Measurements from ENCODE around the gene CDKAL1. TPM values are rescaled to one million over a fixed set of nuclear protein-coding genes. Genes with fewer than 3 reads are reported as not detected.
"Not testable (repeated sequence)": the region's sequence is repeated elsewhere in the genome, so short reads cannot be mapped to it uniquely, and the experiment has no call there.

The CDKAL1 gene
- total and polyA plus RNA-seq, 4 donors: 3.0 to 21.7 (median 9.4) TPM

DNA sequence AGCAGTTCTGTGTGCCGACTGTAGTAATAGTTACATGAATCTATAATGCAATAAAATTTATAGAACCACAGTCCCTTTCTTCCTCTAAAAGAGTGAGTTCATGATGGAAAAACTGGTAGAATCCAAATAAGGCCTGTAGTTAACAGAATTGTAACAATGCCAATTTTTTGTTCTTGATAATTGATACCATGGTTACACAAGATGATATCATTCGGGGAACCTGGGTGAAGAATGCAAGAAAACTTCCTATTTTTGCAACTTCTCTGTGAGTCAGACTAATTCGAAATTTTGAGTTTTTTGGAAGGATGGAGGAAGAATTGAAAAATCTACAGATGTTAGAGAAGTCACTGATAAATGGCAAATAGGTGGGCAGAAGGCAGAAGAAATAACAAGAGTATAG is 381.8 kb downstream of the CDKAL1 start:
- no peaks in the 10 kb centered on the region for H3K27me3 ChIP-seq (ENCODE audit: control insufficient read depth in 1 of 2, insufficient read depth in 2 of 2, low read length in 1 of 2)
- 74 to 83% methylated on average over 3 of the region's 3 CpGs for WGBS, 2 donors
- ATAC-seq (ENCODE audit: low FRiP score) (no peak), DNase-seq (no peak)
- no peaks in the 10 kb centered on the region for H3K36me3 ChIP-seq (ENCODE audit: control insufficient read depth in 1 of 2, insufficient read depth in 2 of 2, low read length in 1 of 2)
- no peak overlapping the region for H3K27ac ChIP-seq (ENCODE audit: low read depth in 1 of 2, low read length in 2 of 2)
- H3K4me3 ChIP-seq (ENCODE audit: low read length in 2 of 2): no peak overlapping the region
- intact Hi-C loops (cut with DNase I): no loop called here
- no peaks in the 10 kb centered on the region for H3K9me3 ChIP-seq (ENCODE audit: control insufficient read depth, low read length)
- no peaks in the 10 kb centered on the region for H3K4me1 ChIP-seq (ENCODE audit: control insufficient read depth in 1 of 2, insufficient read depth in 2 of 2, low read length in 2 of 2)

DNA sequence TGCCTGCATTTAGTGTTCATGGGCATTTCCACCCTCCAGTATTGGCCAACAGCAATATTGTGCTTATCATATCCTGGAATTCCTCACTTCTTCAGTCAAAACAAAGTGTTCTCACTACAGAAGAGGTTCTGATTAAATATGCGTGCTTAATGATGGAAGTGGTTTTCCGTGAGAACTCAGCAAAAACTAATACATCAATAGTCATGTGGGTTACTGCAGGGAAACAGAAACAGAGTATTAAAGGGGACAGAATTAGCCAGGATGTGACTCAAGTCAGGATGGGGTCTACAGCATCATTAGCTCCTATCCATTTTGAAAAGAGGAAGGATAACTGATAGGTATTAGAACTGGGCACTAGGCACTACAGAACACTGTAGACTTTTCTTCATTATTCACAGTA is 384.6 kb downstream of the CDKAL1 start:
- no peaks in the 10 kb centered on the region for H3K36me3 ChIP-seq (ENCODE audit: control insufficient read depth in 1 of 2, insufficient read depth in 2 of 2, low read length in 1 of 2)
- WGBS, 2 donors: 75 to 82% methylated on average over 2 of the region's 2 CpGs
- ATAC-seq (ENCODE audit: low FRiP score): no peak
- no peak for DNase-seq
- no peaks in the 10 kb centered on the region for H3K9me3 ChIP-seq (ENCODE audit: control insufficient read depth, low read length)
- no peak overlapping the region for H3K4me3 ChIP-seq (ENCODE audit: low read length in 2 of 2)
- no peaks in the 10 kb centered on the region for H3K4me1 ChIP-seq (ENCODE audit: control insufficient read depth in 1 of 2, insufficient read depth in 2 of 2, low read length in 2 of 2)
- H3K27me3 ChIP-seq (ENCODE audit: control insufficient read depth in 1 of 2, insufficient read depth in 2 of 2, low read length in 1 of 2): no peaks in the 10 kb centered on the region
- no peak overlapping the region for H3K27ac ChIP-seq (ENCODE audit: low read depth in 1 of 2, low read length in 2 of 2)
- intact Hi-C loops (cut with DNase I): no loop called here

DNA sequence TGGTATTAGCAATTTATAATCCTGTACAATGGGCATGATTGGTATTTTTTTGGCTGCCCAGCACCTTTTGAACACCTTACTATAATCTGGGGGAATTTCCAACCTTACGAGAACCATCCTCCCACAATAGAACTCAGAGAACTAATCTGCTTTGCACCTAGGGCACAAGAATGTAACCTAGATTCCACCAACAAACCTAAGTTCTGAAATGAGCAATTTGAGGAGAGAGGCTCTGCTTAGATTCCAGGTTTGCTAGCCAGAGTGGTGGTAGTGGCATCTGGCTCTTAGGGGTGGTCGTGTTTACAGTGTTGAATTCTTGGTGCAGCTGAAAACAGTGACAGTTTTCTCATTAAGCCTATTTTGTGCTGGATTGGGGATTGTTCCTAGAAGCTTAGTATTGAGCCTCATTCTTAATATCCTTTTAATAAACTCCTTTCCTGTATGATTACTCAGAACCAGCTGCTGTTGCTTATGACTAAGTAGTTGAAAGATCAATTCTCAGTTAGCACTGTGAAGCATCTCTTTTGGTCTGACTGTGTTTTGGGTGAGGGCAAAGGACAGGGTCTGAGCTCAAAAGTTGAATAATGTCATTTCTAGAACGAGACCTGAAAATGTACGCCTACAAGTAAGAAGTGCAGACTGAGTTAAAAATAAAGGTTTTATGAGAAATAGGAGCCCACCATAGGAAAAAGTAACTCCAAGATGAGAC is 385.6 kb downstream of the CDKAL1 start:
- H3K4me3 ChIP-seq (ENCODE audit: low read length in 2 of 2): no peak overlapping the region
- no peaks in the 10 kb centered on the region for H3K27me3 ChIP-seq (ENCODE audit: control insufficient read depth in 1 of 2, insufficient read depth in 2 of 2, low read length in 1 of 2)
- no peak for ATAC-seq (ENCODE audit: low FRiP score)
- DNase-seq: no peak
- no peak overlapping the region for H3K27ac ChIP-seq (ENCODE audit: low read depth in 1 of 2, low read length in 2 of 2)
- intact Hi-C loops (cut with DNase I): no loop called here
- 90 to 95% methylated on average over 4 of the region's 4 CpGs for whole genome bisulfite sequencing, 2 donors
- H3K36me3 ChIP-seq (ENCODE audit: control insufficient read depth in 1 of 2, insufficient read depth in 2 of 2, low read length in 1 of 2): no peaks in the 10 kb centered on the region
- H3K4me1 ChIP-seq (ENCODE audit: control insufficient read depth in 1 of 2, insufficient read depth in 2 of 2, low read length in 2 of 2): no peaks in the 10 kb centered on the region
- H3K9me3 ChIP-seq (ENCODE audit: control insufficient read depth, low read length): no peaks in the 10 kb centered on the region

DNA sequence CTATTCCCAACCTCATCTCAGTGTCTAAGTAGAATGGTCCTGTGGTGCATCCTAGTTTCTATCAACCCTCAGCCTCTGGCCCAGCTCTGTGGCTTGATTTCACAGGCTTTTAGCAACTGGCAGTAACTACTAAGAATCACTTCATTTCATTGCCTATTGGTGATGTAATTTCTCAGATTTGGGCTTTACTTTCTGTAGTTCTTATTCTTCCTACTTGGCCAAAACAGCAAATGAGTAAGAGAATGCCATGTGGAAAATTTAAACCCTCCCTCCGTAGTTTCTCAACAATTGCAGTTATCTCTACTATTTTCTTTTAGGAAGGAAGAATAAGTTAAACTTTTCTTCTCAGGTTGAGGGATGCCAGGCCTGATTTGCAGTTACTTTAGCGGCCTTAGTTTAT is 387.3 kb downstream of the CDKAL1 start:
- Histone ChIP-seq H3K4me1 (ENCODE audit: control insufficient read depth in 1 of 2, insufficient read depth in 2 of 2, low read length in 2 of 2) (no peaks in the 10 kb centered on the region), H3K36me3 (ENCODE audit: control insufficient read depth in 1 of 2, insufficient read depth in 2 of 2, low read length in 1 of 2) (no peaks in the 10 kb centered on the region), H3K27ac (ENCODE audit: low read depth in 1 of 2, low read length in 2 of 2) (no peak overlapping the region), H3K9me3 (ENCODE audit: control insufficient read depth, low read length) (no peaks in the 10 kb centered on the region), H3K27me3 (ENCODE audit: control insufficient read depth in 1 of 2, insufficient read depth in 2 of 2, low read length in 1 of 2) (no peaks in the 10 kb centered on the region), H3K4me3 (ENCODE audit: low read length in 2 of 2) (no peak overlapping the region)
- no peak for DNase-seq
- intact Hi-C loops (cut with DNase I): no loop called here
- 20 to 26% methylated on average over 2 of the region's 2 CpGs for WGBS, 2 donors
- peak; percentile 48 for ATAC-seq (ENCODE audit: low FRiP score)

DNA sequence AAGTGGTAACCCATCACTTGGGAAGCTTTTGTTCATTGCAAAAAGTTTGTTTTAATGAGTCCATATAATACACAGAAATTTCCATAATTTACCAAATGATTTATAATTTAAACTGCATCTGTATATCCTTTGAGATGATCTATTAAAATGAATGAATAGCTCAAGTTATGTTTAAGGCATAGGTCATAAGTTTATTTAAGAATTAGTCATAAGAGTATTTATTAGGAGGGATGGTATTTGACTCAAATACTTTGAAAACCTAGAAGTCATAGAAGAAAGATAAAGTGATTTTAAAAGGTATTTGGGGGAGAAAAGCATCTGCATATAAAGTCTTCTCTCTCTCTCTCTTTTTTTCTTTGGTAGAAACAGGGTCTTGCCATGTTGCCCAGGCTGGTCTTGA is 388.5 kb downstream of the CDKAL1 start:
- no peak overlapping the region for H3K27ac ChIP-seq (ENCODE audit: low read depth in 1 of 2, low read length in 2 of 2)
- DNase-seq (no peak), ATAC-seq (ENCODE audit: low FRiP score) (no peak)
- no peak overlapping the region for H3K4me3 ChIP-seq (ENCODE audit: low read length in 2 of 2)
- H3K36me3 ChIP-seq (ENCODE audit: control insufficient read depth in 1 of 2, insufficient read depth in 2 of 2, low read length in 1 of 2): no peaks in the 10 kb centered on the region
- intact Hi-C loops (cut with DNase I): no loop called here
- H3K27me3 ChIP-seq (ENCODE audit: control insufficient read depth in 1 of 2, insufficient read depth in 2 of 2, low read length in 1 of 2): no peaks in the 10 kb centered on the region
- no peaks in the 10 kb centered on the region for H3K4me1 ChIP-seq (ENCODE audit: control insufficient read depth in 1 of 2, insufficient read depth in 2 of 2, low read length in 2 of 2)
- H3K9me3 ChIP-seq (ENCODE audit: control insufficient read depth, low read length): no peaks in the 10 kb centered on the region

DNA sequence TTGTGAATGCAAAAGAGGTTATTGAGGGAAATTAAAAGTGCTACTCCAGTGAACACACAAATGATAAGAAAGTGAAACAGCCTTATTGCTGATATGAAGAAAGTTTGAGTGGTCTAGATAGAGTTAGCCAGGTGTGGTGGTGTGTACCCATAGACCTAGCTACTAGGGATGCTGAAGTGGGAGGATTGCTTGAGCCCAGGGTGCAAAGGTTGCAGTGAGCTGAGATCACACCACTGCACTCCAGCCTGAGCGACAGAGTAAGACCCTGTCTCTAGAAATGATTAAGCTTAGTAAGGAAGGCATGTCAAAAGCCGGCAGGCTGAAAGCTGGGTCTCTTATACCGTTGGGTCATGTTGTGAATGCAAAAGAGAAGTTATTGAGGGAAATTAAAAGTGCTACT is 389.8 kb downstream of the CDKAL1 start:
- intact Hi-C loops (cut with DNase I): not testable (repeated sequence)

DNA sequence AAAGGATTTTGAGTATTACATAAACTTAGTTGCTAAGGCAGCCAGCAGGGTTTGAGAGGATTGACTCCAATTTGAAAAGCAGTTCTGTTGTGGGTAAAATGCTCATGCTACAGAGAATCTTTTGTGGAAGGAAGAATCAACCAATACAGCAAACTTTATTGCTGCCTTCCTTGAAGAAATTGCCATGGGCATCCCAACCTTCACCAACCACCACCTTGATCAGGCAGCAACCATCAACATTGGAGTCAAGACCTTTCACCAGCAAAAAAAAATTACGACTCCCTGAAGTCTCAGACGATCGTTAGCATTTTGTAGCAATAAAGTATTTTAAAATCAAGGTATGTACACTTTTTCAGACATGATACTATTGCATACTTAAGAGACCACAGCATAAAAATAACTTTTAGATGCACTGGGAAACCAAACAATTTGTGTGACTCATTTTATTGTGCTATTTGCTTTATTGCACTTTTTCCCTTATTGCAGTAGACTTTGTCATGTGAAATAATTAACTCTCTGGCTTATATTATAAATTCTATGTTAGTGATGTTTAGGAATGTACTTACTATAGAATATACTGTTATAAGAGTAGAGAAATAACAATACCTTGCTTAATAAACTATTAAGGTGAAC is 390.8 kb downstream of the CDKAL1 start:
- DNase-seq (no peak), ATAC-seq (ENCODE audit: low FRiP score) (no peak)
- no peak overlapping the region for H3K4me3 ChIP-seq (ENCODE audit: low read length in 2 of 2)
- intact Hi-C loops (cut with DNase I): no loop called here
- no peak overlapping the region for H3K27ac ChIP-seq (ENCODE audit: low read depth in 1 of 2, low read length in 2 of 2)
- H3K4me1 ChIP-seq (ENCODE audit: control insufficient read depth in 1 of 2, insufficient read depth in 2 of 2, low read length in 2 of 2): peaks cover 0 to 7% of the 10 kb centered on the region in 2 donors
- no peaks in the 10 kb centered on the region for H3K27me3 ChIP-seq (ENCODE audit: control insufficient read depth in 1 of 2, insufficient read depth in 2 of 2, low read length in 1 of 2)
- H3K9me3 ChIP-seq (ENCODE audit: control insufficient read depth, low read length): no peaks in the 10 kb centered on the region
- H3K36me3 ChIP-seq (ENCODE audit: control insufficient read depth in 1 of 2, insufficient read depth in 2 of 2, low read length in 1 of 2): no peaks in the 10 kb centered on the region
- WGBS, 2 donors: 76 to 93% methylated on average over 3 of the region's 3 CpGs

More for the DNA sequence above, 389.8 kb downstream of the CDKAL1 start:
- WGBS, 2 donors: 89 to 91% methylated on average over 3 of the region's 3 CpGs
- H3K4me3 ChIP-seq (ENCODE audit: low read length in 2 of 2); H3K27me3 ChIP-seq (ENCODE audit: control insufficient read depth in 1 of 2, insufficient read depth in 2 of 2, low read length in 1 of 2); ATAC-seq (ENCODE audit: low FRiP score); H3K9me3 ChIP-seq (ENCODE audit: control insufficient read depth, low read length); H3K36me3 ChIP-seq (ENCODE audit: control insufficient read depth in 1 of 2, insufficient read depth in 2 of 2, low read length in 1 of 2); DNase-seq; H3K4me1 ChIP-seq (ENCODE audit: control insufficient read depth in 1 of 2, insufficient read depth in 2 of 2, low read length in 2 of 2); H3K27ac ChIP-seq (ENCODE audit: low read depth in 1 of 2, low read length in 2 of 2): not testable (repeated sequence)

DNA sequence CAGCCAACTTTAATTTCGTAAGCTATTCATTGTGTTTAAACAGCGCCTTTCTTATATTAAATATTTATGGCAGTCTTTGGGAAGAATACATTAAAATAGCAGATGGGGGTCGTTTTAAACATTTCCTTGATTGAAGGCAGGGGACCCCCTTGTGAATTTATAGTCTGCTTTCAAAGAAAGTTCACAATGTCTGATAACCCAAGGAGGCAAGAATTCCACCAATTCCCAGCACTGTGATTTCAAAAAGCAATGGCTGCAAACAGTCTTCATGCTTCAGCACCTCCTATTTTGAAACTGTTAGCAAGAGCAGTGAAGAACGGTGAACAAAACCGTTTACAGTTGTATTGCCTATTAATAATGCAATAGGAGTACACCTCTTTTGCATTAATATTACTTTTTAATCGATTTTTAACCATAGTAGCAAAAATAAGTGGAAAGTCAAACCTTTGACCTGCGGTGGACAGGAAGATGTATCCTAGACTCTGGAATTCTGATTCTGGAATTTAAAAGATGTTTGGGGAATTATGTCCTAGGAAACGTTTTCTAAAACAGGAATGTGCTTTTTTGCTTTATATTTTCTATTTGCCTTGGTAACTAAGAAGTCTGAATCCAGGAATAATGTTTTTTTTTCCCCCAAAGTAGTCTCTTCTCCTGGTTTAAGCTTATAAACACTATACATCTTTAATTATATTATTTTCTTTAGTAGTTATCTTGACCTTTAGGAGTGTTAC is 393.0 kb downstream of the CDKAL1 start:
- no peaks in the 10 kb centered on the region for H3K27me3 ChIP-seq (ENCODE audit: control insufficient read depth in 1 of 2, insufficient read depth in 2 of 2, low read length in 1 of 2)
- 34 to 40% methylated on average over 8 of the region's 8 CpGs for WGBS, 2 donors
- H3K27ac ChIP-seq (ENCODE audit: low read depth in 1 of 2, low read length in 2 of 2): no peak overlapping the region
- DNase-seq (no peak), ATAC-seq (ENCODE audit: low FRiP score) (no peak)
- H3K9me3 ChIP-seq (ENCODE audit: control insufficient read depth, low read length): no peaks in the 10 kb centered on the region
- intact Hi-C loops (cut with DNase I): no loop called here
- peaks cover 0 to 7% of the 10 kb centered on the region in 2 donors for H3K4me1 ChIP-seq (ENCODE audit: control insufficient read depth in 1 of 2, insufficient read depth in 2 of 2, low read length in 2 of 2)
- no peaks in the 10 kb centered on the region for H3K36me3 ChIP-seq (ENCODE audit: control insufficient read depth in 1 of 2, insufficient read depth in 2 of 2, low read length in 1 of 2)
- H3K4me3 ChIP-seq (ENCODE audit: low read length in 2 of 2): no peak overlapping the region

DNA sequence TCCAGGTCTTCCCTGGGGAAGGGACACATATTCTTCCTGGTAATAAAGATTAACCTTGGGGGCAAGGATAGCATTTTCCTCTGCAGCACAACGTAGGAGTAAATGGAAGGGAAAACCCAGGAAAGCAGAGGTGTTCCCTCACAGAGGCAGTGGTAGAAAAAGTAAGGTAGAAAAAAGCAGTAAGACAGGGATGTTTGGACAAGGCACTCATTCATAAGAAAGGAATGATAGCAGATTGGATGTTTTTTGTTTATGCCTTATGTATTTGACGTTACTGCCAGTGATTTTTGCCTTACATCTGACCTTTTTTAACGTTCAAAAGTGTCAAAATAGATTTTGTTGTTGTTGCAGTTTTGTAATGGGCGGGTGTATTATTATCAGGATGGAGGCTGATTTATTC is 395.0 kb downstream of the CDKAL1 start:
- 14 to 21% methylated on average over 4 of the region's 4 CpGs for WGBS, 2 donors
- no peaks in the 10 kb centered on the region for H3K9me3 ChIP-seq (ENCODE audit: control insufficient read depth, low read length)
- no peaks in the 10 kb centered on the region for H3K27me3 ChIP-seq (ENCODE audit: control insufficient read depth in 1 of 2, insufficient read depth in 2 of 2, low read length in 1 of 2)
- peaks cover 0 to 7% of the 10 kb centered on the region in 2 donors for H3K4me1 ChIP-seq (ENCODE audit: control insufficient read depth in 1 of 2, insufficient read depth in 2 of 2, low read length in 2 of 2)
- no peaks in the 10 kb centered on the region for H3K36me3 ChIP-seq (ENCODE audit: control insufficient read depth in 1 of 2, insufficient read depth in 2 of 2, low read length in 1 of 2)
- DNase-seq (no peak), ATAC-seq (ENCODE audit: low FRiP score) (no peak)
- H3K4me3 ChIP-seq (ENCODE audit: low read length in 2 of 2): no peak overlapping the region
- no peak overlapping the region for H3K27ac ChIP-seq (ENCODE audit: low read depth in 1 of 2, low read length in 2 of 2)
- intact Hi-C loops (cut with DNase I): no loop called here
